Upper lobe of right lung (tissue), 1 donor: ENCODE data around the gene GOLGA3. TPM values are rescaled to one million over a fixed set of nuclear protein-coding genes. Genes with fewer than 3 reads are reported as not detected.
"Not testable (repeated sequence)": the region's sequence is repeated elsewhere in the genome, so short reads cannot be mapped to it uniquely, and the experiment has no call there.

Experiments used
- ATAC-seq: fragments of 200-7000 bp; cut with Tn5 transposase; one replicate; pipeline ENCODE4 v1.9.1; 2020; ENCODE audit warnings: mild to moderate bottlenecking, moderate library complexity
- DNase-seq: peaks from one replicate; pipeline ENCODE4 v3.0.0-alpha.2; 2020
- H3K27ac ChIP-seq: fragments of 200-600 bp; one replicate; pipeline ENCODE4 v1.8.0; 2022
- H3K27me3 ChIP-seq: fragments of 200-600 bp; one replicate; pipeline ENCODE4 v1.8.0; 2022; ENCODE audit warnings: mild to moderate bottlenecking
- H3K36me3 ChIP-seq: fragments of 200-600 bp; one replicate; pipeline ENCODE4 v1.8.0; 2022
- H3K4me1 ChIP-seq: fragments of 200-600 bp; one replicate; pipeline ENCODE4 v1.8.0; 2022
- H3K4me3 ChIP-seq: fragments of 200-600 bp; one replicate; pipeline ENCODE4 v1.8.0; 2022; ENCODE audit warnings: mild to moderate bottlenecking
- H3K9me3 ChIP-seq: fragments of 200-600 bp; one replicate; pipeline ENCODE4 v1.8.0; 2022
- intact Hi-C: fragments of 100-400 bp; cut with DNase I; formaldehyde crosslinking; loops from one replicate; pipeline ENCODE4 v1.11.0; 2022
- total RNA-seq: library from RNA; stranded (reverse); fragmentation: NEBNext Ultra II Directional; extraction: Animal tissue kit (Norgen Biotek cat#: 25700); gene quantifications from one replicate; pipeline ENCODE4 v1.2.1, GENCODE V29; 2021
- TF ChIP-seq, protein P1 (sequence below): fragments of 200-600 bp; IDR thresholded peaks from one replicate; pipeline ENCODE4 v1.8.0; 2022; ENCODE audit warnings: antibody characterized with exemption
- donor health status: DM: no; HTN: yes; CAD: no; lungs with severe emphysema.

Gene GOLGA3
- total RNA-seq, 1 donor from 2014 or later, result 65.3 TPM

GRCh38 chr12:132848521-132848920, 19.9 kb upstream of the GOLGA3 start:
- no peaks in the 10 kb centered on the region for H3K27me3 ChIP-seq
- ATAC-seq, result no peak

GRCh38 chr12:132847363-132848356, 19.0 kb upstream of the GOLGA3 start:
- Histone ChIP-seq H3K4me1 (no peaks in the 10 kb centered on the region), H3K27ac (no peak overlapping the region), H3K4me3 (no peak overlapping the region), H3K9me3 (no peaks in the 10 kb centered on the region), H3K27me3 (no peaks in the 10 kb centered on the region), H3K36me3 (peaks cover 92% of the 10 kb centered on the region)
- intact Hi-C loops, result no loop called here
- no peak for DNase-seq
- TF ChIP-seq, protein P1, sequence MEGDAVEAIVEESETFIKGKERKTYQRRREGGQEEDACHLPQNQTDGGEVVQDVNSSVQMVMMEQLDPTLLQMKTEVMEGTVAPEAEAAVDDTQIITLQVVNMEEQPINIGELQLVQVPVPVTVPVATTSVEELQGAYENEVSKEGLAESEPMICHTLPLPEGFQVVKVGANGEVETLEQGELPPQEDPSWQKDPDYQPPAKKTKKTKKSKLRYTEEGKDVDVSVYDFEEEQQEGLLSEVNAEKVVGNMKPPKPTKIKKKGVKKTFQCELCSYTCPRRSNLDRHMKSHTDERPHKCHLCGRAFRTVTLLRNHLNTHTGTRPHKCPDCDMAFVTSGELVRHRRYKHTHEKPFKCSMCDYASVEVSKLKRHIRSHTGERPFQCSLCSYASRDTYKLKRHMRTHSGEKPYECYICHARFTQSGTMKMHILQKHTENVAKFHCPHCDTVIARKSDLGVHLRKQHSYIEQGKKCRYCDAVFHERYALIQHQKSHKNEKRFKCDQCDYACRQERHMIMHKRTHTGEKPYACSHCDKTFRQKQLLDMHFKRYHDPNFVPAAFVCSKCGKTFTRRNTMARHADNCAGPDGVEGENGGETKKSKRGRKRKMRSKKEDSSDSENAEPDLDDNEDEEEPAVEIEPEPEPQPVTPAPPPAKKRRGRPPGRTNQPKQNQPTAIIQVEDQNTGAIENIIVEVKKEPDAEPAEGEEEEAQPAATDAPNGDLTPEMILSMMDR, result no peak
- ATAC-seq, result no peak

More at GRCh38 chr12:132848521-132848920, 19.9 kb upstream of the GOLGA3 start:
- H3K27ac ChIP-seq, result no peak overlapping the region
- no peak overlapping the region for H3K4me3 ChIP-seq
- H3K9me3 ChIP-seq, result no peaks in the 10 kb centered on the region
- TF ChIP-seq, protein P1, result no peak
- peaks cover 92% of the 10 kb centered on the region for H3K36me3 ChIP-seq
- DNase-seq, result no peak
- intact Hi-C loops, result no loop called here
- H3K4me1 ChIP-seq, result no peaks in the 10 kb centered on the region

GRCh38 chr12:132844681-132845080, 16.0 kb upstream of the GOLGA3 start:
- H3K27ac ChIP-seq, DNase-seq, ATAC-seq, H3K4me1 ChIP-seq, intact Hi-C loops, H3K27me3 ChIP-seq, H3K4me3 ChIP-seq, H3K9me3 ChIP-seq: not testable (repeated sequence)
- H3K36me3 ChIP-seq, result peaks cover 93% of the 10 kb centered on the region

DNA sequence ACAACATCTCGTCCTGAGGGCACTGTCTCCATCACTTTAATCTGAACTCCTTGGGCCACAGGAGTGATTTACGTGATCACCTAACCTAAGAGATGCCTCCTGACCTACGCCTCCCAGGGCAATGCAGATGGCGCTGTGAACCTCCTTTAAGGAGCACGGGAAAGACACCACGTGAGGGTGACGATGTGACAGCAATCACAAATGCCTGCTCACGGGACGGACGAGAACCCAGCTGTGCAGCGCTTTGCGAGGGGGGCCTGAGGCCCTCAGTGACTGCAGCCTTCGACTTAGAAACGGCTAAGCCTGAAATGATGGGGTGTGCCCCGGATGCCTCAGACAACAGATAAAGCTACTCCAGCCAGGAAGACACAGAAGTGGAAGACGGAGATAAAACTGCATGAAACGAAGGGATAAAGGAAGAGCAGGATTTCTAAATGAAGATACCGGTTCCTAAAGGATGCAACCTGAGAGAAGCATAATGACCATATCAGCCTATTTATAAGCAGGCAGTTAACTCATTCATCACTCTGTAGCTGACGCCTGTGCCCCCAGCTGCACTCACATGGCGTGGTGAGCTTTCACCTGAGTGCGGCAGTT, 13.9 kb upstream of the GOLGA3 start:
- Histone ChIP-seq H3K4me1 (no peaks in the 10 kb centered on the region), H3K36me3 (peaks cover 74% of the 10 kb centered on the region), H3K27me3 (no peaks in the 10 kb centered on the region), H3K27ac (no peak overlapping the region), H3K4me3 (no peak overlapping the region), H3K9me3 (no peaks in the 10 kb centered on the region)
- DNase-seq, result no peak
- TF ChIP-seq, protein P1, result no peak
- ATAC-seq, result no peak
- intact Hi-C loops, result no loop called here

DNA sequence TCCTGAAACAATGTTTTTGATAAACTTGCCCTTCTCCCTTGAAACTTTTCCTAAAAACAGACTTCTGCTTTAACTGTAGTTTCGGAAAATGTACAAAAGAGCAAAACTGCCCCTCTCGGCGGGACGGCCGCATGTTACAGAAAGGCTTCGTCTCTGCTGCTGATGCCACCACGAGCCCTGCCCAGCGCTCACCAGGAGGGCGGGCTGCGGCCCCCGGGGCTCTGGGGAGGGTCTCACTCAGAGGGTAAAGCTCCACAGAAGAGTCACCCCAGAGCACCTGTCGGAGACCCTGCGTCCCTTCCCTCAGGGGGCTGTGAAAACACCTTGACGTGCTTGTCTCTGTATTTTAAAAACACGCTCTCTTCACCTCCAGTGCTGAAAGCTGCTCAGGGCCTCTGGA, 12.5 kb upstream of the GOLGA3 start:
- Histone ChIP-seq H3K36me3 (peaks cover 62% of the 10 kb centered on the region), H3K9me3 (no peaks in the 10 kb centered on the region), H3K4me1 (no peaks in the 10 kb centered on the region), H3K4me3 (no peak overlapping the region), H3K27ac (no peak overlapping the region), H3K27me3 (no peaks in the 10 kb centered on the region)
- no peak for ATAC-seq
- TF ChIP-seq, protein P1, result no peak
- DNase-seq, result no peak
- intact Hi-C loops, result no loop called here

GRCh38 chr12:132840536-132840935, 11.9 kb upstream of the GOLGA3 start:
- peaks cover 57% of the 10 kb centered on the region for H3K36me3 ChIP-seq
- no peak for ATAC-seq

More at GRCh38 chr12:132840536-132840935, 11.9 kb upstream of the GOLGA3 start:
- H3K27me3 ChIP-seq, result no peaks in the 10 kb centered on the region
- no peak overlapping the region for H3K4me3 ChIP-seq
- no peaks in the 10 kb centered on the region for H3K4me1 ChIP-seq
- no peak for DNase-seq
- H3K27ac ChIP-seq, result no peak overlapping the region
- no peaks in the 10 kb centered on the region for H3K9me3 ChIP-seq
- TF ChIP-seq, protein P1, result no peak
- intact Hi-C loops, result no loop called here
